Neural progenitor cell (in vitro differentiated cells): Measurements from ENCODE around the gene MKS1. TPM values are rescaled to one million over a fixed set of nuclear protein-coding genes. Genes with fewer than 3 reads are reported as not detected.

Experiments
- DNase-seq: peaks from one replicate; pipeline ENCODE4 v3.0.0-alpha.2; 2016; ENCODE audit warnings: low spot score
- H2AFZ ChIP-seq: fragments of 200-600 bp; sonication (generic); replicated peaks from 2 replicates; pipeline ENCODE4 v1.6.1; 2016; ENCODE audit warnings: antibody characterized with exemption
- H3F3A ChIP-seq: fragments of 200-600 bp; sonication (generic); 2 replicates; pipeline ENCODE4 v1.6.1; 2016; ENCODE audit warnings: antibody characterized with exemption, low read depth
- H3K27ac ChIP-seq: fragments of 200-600 bp; sonication (generic); 2 replicates; pipeline ENCODE4 v1.5.1; 2016; ENCODE audit warnings: mild to moderate bottlenecking
- H3K27me3 ChIP-seq: fragments of 200-600 bp; sonication (generic); 2 replicates; pipeline ENCODE4 v1.6.1; 2016; ENCODE audit warnings: mild to moderate bottlenecking, moderate library complexity
- H3K36me3 ChIP-seq: fragments of 200-600 bp; sonication (generic); 2 replicates; pipeline ENCODE4 v1.5.1; 2016
- H3K4me1 ChIP-seq: fragments of 200-600 bp; sonication (generic); 2 replicates; pipeline ENCODE4 v1.6.1; 2016; ENCODE audit warnings: mixed run types
- H3K4me2 ChIP-seq: fragments of 200-600 bp; sonication (generic); 2 replicates; pipeline ENCODE4 v1.6.1; 2016
- H3K4me3 ChIP-seq: fragments of 200-600 bp; sonication (generic); 2 replicates; pipeline ENCODE4 v1.5.1; 2016
- H3K79me2 ChIP-seq: fragments of 200-600 bp; sonication (generic); 2 replicates; pipeline ENCODE4 v1.6.1; 2016; ENCODE audit warnings: low read depth
- H3K9ac ChIP-seq: fragments of 200-600 bp; sonication (generic); 2 replicates; pipeline ENCODE4 v1.6.1; 2016
- H3K9me3 ChIP-seq: fragments of 200-600 bp; sonication (generic); 2 replicates; pipeline ENCODE4 v1.5.1; 2016; ENCODE audit warnings: low read depth
- H4K20me1 ChIP-seq: fragments of 200-600 bp; sonication (generic); 2 replicates; pipeline ENCODE4 v1.6.1; 2016; ENCODE audit warnings: low read depth
- H3K27ac Mint-ChIP-seq: 3 replicates; pipeline ENCODE4 v1.8.0; 2021; ENCODE audit warnings: mixed read lengths
- H3K27me3 Mint-ChIP-seq: 2 replicates; pipeline ENCODE4 v1.8.0; 2022; ENCODE audit warnings: low read depth, mild to moderate bottlenecking, inconsistent platforms, moderate library complexity, mixed read lengths; ENCODE audit not compliant: insufficient read depth
- H3K36me3 Mint-ChIP-seq: 3 replicates; pipeline ENCODE4 v1.8.0; 2021; ENCODE audit warnings: mixed read lengths
- H3K4me1 Mint-ChIP-seq: 3 replicates; pipeline ENCODE4 v1.8.0; 2021; ENCODE audit warnings: mixed read lengths
- H3K4me3 Mint-ChIP-seq: 3 replicates; pipeline ENCODE4 v1.8.0; 2021; ENCODE audit warnings: mild to moderate bottlenecking, moderate library complexity, mixed read lengths
- H3K9me3 Mint-ChIP-seq: 3 replicates; pipeline ENCODE4 v1.8.0; 2020; ENCODE audit warnings: mixed read lengths
- EZH2 ChIP-seq: fragments of 200-600 bp; sonication (generic); IDR thresholded peaks from 2 replicates; pipeline ENCODE4 v1.6.1; 2017; ENCODE audit warnings: antibody characterized with exemption, mild to moderate bottlenecking, moderate library complexity
- EZH2phosphoT487 ChIP-seq: fragments of 200-600 bp; sonication (generic); IDR thresholded peaks from 2 replicates; pipeline ENCODE4 v1.6.1; 2017; ENCODE audit warnings: antibody characterized with exemption
- total RNA-seq: library from RNA; depleted of rRNA; stranded (reverse); fragments of >200 nt; gene quantifications from 2 replicates; pipeline ENCODE4 v1.2.3, GENCODE V29; 2015; ENCODE audit warnings: low replicate concordance
- TF ChIP-seq, protein P1 (sequence below): fragments of 200-600 bp; sonication (generic); IDR thresholded peaks from 2 replicates; pipeline ENCODE4 v1.5.1; 2017; ENCODE audit warnings: antibody characterized with exemption, mild to moderate bottlenecking

MKS1 gene
- total RNA-seq, 1 donor from 2014 or later, result 25.8 TPM

GRCh38 chr17:58263773-58264172 lies 44.7 kb upstream of the MKS1 start:
- no peak overlapping the region for H3K4me3 ChIP-seq
- Mint-ChIP-seq H3K36me3 (no peaks in the 10 kb centered on the region), H3K4me3 (no peak overlapping the region), H3K27me3 (peaks cover 5% of the 10 kb centered on the region), H3K4me1 (no peaks in the 10 kb centered on the region), H3K27ac (no peak overlapping the region), H3K9me3 (peaks cover 4% of the 10 kb centered on the region)
- H3K4me2 ChIP-seq, result no peak overlapping the region
- H4K20me1 ChIP-seq, result no peaks in the 10 kb centered on the region
- no peaks in the 10 kb centered on the region for H3K36me3 ChIP-seq
- H3K27me3 ChIP-seq, result peaks cover 67% of the 10 kb centered on the region
- H2AFZ ChIP-seq, result no peak overlapping the region
- H3K27ac ChIP-seq, result no peak overlapping the region
- H3K9ac ChIP-seq, result no peak overlapping the region
- no peaks in the 10 kb centered on the region for H3K9me3 ChIP-seq
- no peak for DNase-seq
- H3K4me1 ChIP-seq, result no peaks in the 10 kb centered on the region
- H3F3A ChIP-seq, result no peaks in the 10 kb centered on the region
- TF ChIP-seq, protein P1, sequence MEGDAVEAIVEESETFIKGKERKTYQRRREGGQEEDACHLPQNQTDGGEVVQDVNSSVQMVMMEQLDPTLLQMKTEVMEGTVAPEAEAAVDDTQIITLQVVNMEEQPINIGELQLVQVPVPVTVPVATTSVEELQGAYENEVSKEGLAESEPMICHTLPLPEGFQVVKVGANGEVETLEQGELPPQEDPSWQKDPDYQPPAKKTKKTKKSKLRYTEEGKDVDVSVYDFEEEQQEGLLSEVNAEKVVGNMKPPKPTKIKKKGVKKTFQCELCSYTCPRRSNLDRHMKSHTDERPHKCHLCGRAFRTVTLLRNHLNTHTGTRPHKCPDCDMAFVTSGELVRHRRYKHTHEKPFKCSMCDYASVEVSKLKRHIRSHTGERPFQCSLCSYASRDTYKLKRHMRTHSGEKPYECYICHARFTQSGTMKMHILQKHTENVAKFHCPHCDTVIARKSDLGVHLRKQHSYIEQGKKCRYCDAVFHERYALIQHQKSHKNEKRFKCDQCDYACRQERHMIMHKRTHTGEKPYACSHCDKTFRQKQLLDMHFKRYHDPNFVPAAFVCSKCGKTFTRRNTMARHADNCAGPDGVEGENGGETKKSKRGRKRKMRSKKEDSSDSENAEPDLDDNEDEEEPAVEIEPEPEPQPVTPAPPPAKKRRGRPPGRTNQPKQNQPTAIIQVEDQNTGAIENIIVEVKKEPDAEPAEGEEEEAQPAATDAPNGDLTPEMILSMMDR, result no peak
- no peak for TF ChIP-seq EZH2phosphoT487
- TF ChIP-seq EZH2, result no peak
- H3K79me2 ChIP-seq, result no peaks in the 10 kb centered on the region

- H3K79me2 ChIP-seq, result no peaks in the 10 kb centered on the region
- no peaks in the 10 kb centered on the region for H4K20me1 ChIP-seq
- TF ChIP-seq EZH2phosphoT487 (no peak), EZH2 (no peak)
- TF ChIP-seq, protein P1, result no peak
- Mint-ChIP-seq H3K9me3 (peaks cover 4% of the 10 kb centered on the region), H3K4me1 (no peaks in the 10 kb centered on the region), H3K27me3 (peaks cover 3% of the 10 kb centered on the region), H3K27ac (no peak overlapping the region), H3K4me3 (no peak overlapping the region), H3K36me3 (no peaks in the 10 kb centered on the region)
- no peaks in the 10 kb centered on the region for H3K4me1 ChIP-seq
- H3K4me2 ChIP-seq, result no peak overlapping the region
- H3K9me3 ChIP-seq, result no peaks in the 10 kb centered on the region
- no peak overlapping the region for H3K4me3 ChIP-seq
- H3K27me3 ChIP-seq, result peaks cover 83% of the 10 kb centered on the region
- no peaks in the 10 kb centered on the region for H3K36me3 ChIP-seq
- H2AFZ ChIP-seq, result no peak overlapping the region
- no peak for DNase-seq
- no peaks in the 10 kb centered on the region for H3F3A ChIP-seq
- H3K27ac ChIP-seq, result no peak overlapping the region
- H3K9ac ChIP-seq, result no peak overlapping the region
Measured at GRCh38 chr17:58262149-58262548, 43.1 kb upstream of the MKS1 start.

GRCh38 chr17:58254803-58255202 lies 35.7 kb upstream of the MKS1 start:
- Histone ChIP-seq H4K20me1 (no peaks in the 10 kb centered on the region), H2AFZ (no peak overlapping the region), H3K4me3 (no peak overlapping the region), H3K9ac (no peak overlapping the region), H3K36me3 (no peaks in the 10 kb centered on the region), H3K27ac (no peak overlapping the region), H3K4me1 (no peaks in the 10 kb centered on the region), H3F3A (no peaks in the 10 kb centered on the region), H3K27me3 (peaks cover 92% of the 10 kb centered on the region), H3K9me3 (no peaks in the 10 kb centered on the region), H3K79me2 (no peaks in the 10 kb centered on the region), H3K4me2 (no peak overlapping the region)
- no peak for TF ChIP-seq EZH2phosphoT487
- TF ChIP-seq EZH2, result no peak
- TF ChIP-seq, protein P1, result peak; percentile 37
- Mint-ChIP-seq H3K27ac (no peak overlapping the region), H3K36me3 (no peaks in the 10 kb centered on the region), H3K27me3 (peaks cover 29% of the 10 kb centered on the region), H3K4me1 (peaks cover 4% of the 10 kb centered on the region), H3K9me3 (no peaks in the 10 kb centered on the region), H3K4me3 (no peak overlapping the region)
- no peak for DNase-seq

- Histone ChIP-seq H3K4me1 (no peaks in the 10 kb centered on the region), H3K9ac (no peak overlapping the region), H3K79me2 (no peaks in the 10 kb centered on the region), H3K27ac (no peak overlapping the region), H3K36me3 (no peaks in the 10 kb centered on the region), H3K4me3 (no peak overlapping the region), H4K20me1 (no peaks in the 10 kb centered on the region), H3K27me3 (peaks cover 92% of the 10 kb centered on the region), H2AFZ (no peak overlapping the region), H3K9me3 (no peaks in the 10 kb centered on the region), H3K4me2 (no peak overlapping the region), H3F3A (no peaks in the 10 kb centered on the region)
- Mint-ChIP-seq H3K9me3 (no peaks in the 10 kb centered on the region), H3K36me3 (no peaks in the 10 kb centered on the region), H3K27me3 (peaks cover 38% of the 10 kb centered on the region), H3K27ac (no peak overlapping the region), H3K4me3 (no peak overlapping the region), H3K4me1 (peaks cover 4% of the 10 kb centered on the region)
- TF ChIP-seq EZH2phosphoT487 (no peak), EZH2 (no peak)
- TF ChIP-seq, protein P1, result no peak
- no peak for DNase-seq
Measured at GRCh38 chr17:58253082-58253481, 34.0 kb upstream of the MKS1 start.
